HUES6 (cell line): ENCODE results near the gene MYO7B.
"Not testable (repeated sequence)": the region's sequence is repeated elsewhere in the genome, so short reads cannot be mapped to it uniquely, and the experiment has no call there.

ENCODE experiments used
- H3K27ac ChIP-seq: 2 replicates; pipeline ENCODE4 v1.7.0; 2013; ENCODE audit warnings: low read depth, mild to moderate bottlenecking, low read length, inconsistent platforms
- H3K27me3 ChIP-seq: 2 replicates; pipeline ENCODE4 v1.6.1; 2013; ENCODE audit warnings: low read length; ENCODE audit not compliant: control insufficient read depth, insufficient read depth
- H3K36me3 ChIP-seq: 2 replicates; pipeline ENCODE4 v1.6.1; 2013; ENCODE audit warnings: low read length; ENCODE audit not compliant: control insufficient read depth, insufficient read depth
- H3K4me1 ChIP-seq: 2 replicates; pipeline ENCODE4 v1.6.1; 2013; ENCODE audit warnings: low read length; ENCODE audit not compliant: control insufficient read depth, insufficient read depth
- H3K4me3 ChIP-seq: 2 replicates; pipeline ENCODE4 v1.5.1; 2013; ENCODE audit warnings: low read depth, low read length
- H3K9ac ChIP-seq: one replicate; pipeline ENCODE4 v1.6.1; 2013; ENCODE audit warnings: mild to moderate bottlenecking, low read length
- H3K9me3 ChIP-seq: 2 replicates; pipeline ENCODE4 v1.6.1; 2013; ENCODE audit warnings: low read depth, low read length; ENCODE audit not compliant: control insufficient read depth, insufficient read depth

The MYO7B gene

DNA sequence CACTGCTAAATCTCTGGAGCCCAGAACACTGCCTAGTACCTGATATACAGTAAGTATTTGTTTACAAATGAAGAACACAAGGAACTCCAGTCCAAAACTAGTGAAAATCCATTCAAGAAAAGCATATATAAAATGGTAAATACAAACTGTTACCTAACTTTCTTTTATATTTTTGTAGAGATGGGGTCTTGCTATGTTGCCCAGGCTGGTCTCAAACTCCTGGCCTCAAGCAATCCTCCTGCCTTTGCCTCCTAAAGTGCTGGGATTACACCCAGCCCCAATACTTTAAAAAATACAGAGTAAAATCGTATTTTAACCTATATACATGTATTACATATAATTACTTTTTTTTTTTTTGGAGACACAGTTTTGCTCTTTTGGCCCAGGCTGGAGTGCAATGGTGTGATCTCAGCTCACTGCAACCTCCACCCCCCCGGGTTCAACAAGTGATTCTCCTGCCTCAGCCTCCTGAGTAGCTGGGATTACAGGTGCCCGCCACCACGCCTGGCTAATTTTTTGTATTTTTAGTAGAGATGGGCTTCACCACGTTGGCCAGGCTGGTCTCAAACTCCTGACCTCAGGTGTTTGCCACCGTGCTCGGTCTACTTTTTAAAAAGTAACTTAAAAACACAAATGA, 11.2 kb upstream of the MYO7B start:
- H3K9ac ChIP-seq, H3K27me3 ChIP-seq, H3K9me3 ChIP-seq, H3K4me3 ChIP-seq, H3K27ac ChIP-seq: not testable (repeated sequence)
- Histone ChIP-seq H3K36me3 (peaks cover 43% of the 10 kb centered on the region), H3K4me1 (peaks cover 15% of the 10 kb centered on the region)

- H3K27ac ChIP-seq = peak overlapping the region; percentile 92
- peak overlapping the region; percentile 95 for H3K4me3 ChIP-seq
- peaks cover 9% of the 10 kb centered on the region for H3K9me3 ChIP-seq
- H3K9ac ChIP-seq = peak overlapping the region; percentile 96
- H3K36me3 ChIP-seq = peaks cover 30% of the 10 kb centered on the region
- H3K27me3 ChIP-seq = no peaks in the 10 kb centered on the region
- peaks cover 15% of the 10 kb centered on the region for H3K4me1 ChIP-seq
These were observed 9.8 kb upstream of the MYO7B start for GRCh38 chr2:127525691-127526131.

GRCh38 chr2:127526132-127527000, 9.1 kb upstream of the MYO7B start, which contains the start of gene IWS1:
TSS of gene IWS1 (minus strand) at chr2:127526489. CDS start at chr2:127526208, 281 bp downstream.
- peaks cover 15% of the 10 kb centered on the region for H3K4me1 ChIP-seq
- peaks cover 9% of the 10 kb centered on the region for H3K9me3 ChIP-seq
- peak within 1 kb of the TSS; percentile 92 for H3K27ac ChIP-seq
- no peaks in the 10 kb centered on the region for H3K27me3 ChIP-seq
- H3K36me3 ChIP-seq = peaks cover 25% of the 10 kb centered on the region
- H3K4me3 ChIP-seq = peak within 1 kb of the TSS; percentile 95
- H3K9ac ChIP-seq = peak within 1 kb of the TSS; percentile 96

DNA sequence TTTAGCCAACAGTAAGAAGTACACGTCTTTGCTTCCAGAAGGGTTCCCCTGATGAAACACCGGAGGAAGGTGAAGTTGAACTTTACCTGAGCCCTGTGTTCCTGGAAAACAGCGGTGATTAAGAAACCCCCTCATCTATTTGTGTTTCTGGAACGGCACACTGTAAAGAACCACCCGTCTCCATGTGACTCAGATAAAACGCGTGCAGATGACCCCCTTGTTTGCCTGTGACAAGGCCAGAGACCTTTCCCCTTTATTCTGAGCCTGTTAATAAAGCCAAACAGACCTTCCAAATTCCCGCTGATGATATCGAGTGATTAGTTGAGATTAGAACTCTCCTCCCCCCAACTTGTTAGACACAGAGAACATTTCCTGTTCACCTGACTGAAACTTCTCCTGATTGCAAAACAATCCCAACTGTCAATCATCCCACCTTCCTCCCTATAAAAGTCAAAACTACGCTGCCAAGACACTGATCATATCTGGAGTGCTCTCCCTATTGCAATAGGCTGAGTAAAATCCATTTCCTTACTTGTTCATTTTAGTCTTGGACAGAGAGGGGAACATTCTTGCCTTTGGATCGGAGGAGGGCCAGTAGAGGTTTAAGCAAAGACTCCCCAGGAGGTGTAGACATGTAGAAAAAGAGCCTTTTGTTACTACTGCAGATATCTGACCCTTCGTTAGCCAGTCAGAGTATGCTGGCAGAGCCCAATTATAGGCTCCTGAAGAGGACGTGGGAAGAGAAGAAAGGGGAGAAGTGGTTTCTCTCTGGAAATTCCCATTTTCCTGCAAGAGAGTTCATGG, 8.3 kb upstream of the MYO7B start:
- Histone ChIP-seq H3K36me3 (peaks cover 18% of the 10 kb centered on the region), H3K9ac (peak overlapping the region; percentile 96), H3K4me3 (peak overlapping the region; percentile 95)

GRCh38 chr2:127528487-127528886, 7.0 kb upstream of the MYO7B start:
- Histone ChIP-seq H3K27ac (no peak overlapping the region), H3K36me3 (peaks cover 5% of the 10 kb centered on the region), H3K4me3 (no peak overlapping the region), H3K9me3 (peaks cover 9% of the 10 kb centered on the region), H3K9ac (no peak overlapping the region), H3K4me1 (peaks cover 15% of the 10 kb centered on the region), H3K27me3 (peaks cover 7% of the 10 kb centered on the region; the same call in 1 of the 2 replicates)

More for the DNA sequence above, 8.3 kb upstream of the MYO7B start:
- peak overlapping the region; percentile 92 for H3K27ac ChIP-seq
- no peaks in the 10 kb centered on the region for H3K27me3 ChIP-seq
- H3K4me1 ChIP-seq = peaks cover 15% of the 10 kb centered on the region
- H3K9me3 ChIP-seq = peaks cover 9% of the 10 kb centered on the region

GRCh38 chr2:127529416-127529815, 6.1 kb upstream of the MYO7B start:
- H3K27ac ChIP-seq, H3K9ac ChIP-seq, H3K9me3 ChIP-seq, H3K4me3 ChIP-seq, H3K36me3 ChIP-seq: not testable (repeated sequence)
- H3K27me3 ChIP-seq = peaks cover 10% of the 10 kb centered on the region; the same call in 1 of the 2 replicates
- H3K4me1 ChIP-seq = peaks cover 15% of the 10 kb centered on the region

GRCh38 chr2:127530245-127531140, 5.0 kb upstream of the MYO7B start:
- Histone ChIP-seq H3K27ac (no peak overlapping the region), H3K9ac (no peak overlapping the region), H3K36me3 (no peaks in the 10 kb centered on the region), H3K4me3 (no peak overlapping the region), H3K4me1 (peaks cover 15% of the 10 kb centered on the region), H3K27me3 (peaks cover 10% of the 10 kb centered on the region; the same call in 1 of the 2 replicates), H3K9me3 (peaks cover 9% of the 10 kb centered on the region)

GRCh38 chr2:127531221-127531648, 4.2 kb upstream of the MYO7B start:
- H3K9me3 ChIP-seq = peaks cover 9% of the 10 kb centered on the region
- H3K9ac ChIP-seq = no peak overlapping the region
- H3K4me1 ChIP-seq = peaks cover 15% of the 10 kb centered on the region
- no peaks in the 10 kb centered on the region for H3K36me3 ChIP-seq
- H3K27me3 ChIP-seq = peaks cover 10% of the 10 kb centered on the region; the same call in 1 of the 2 replicates
- H3K4me3 ChIP-seq = no peak overlapping the region
- H3K27ac ChIP-seq = no peak overlapping the region

DNA sequence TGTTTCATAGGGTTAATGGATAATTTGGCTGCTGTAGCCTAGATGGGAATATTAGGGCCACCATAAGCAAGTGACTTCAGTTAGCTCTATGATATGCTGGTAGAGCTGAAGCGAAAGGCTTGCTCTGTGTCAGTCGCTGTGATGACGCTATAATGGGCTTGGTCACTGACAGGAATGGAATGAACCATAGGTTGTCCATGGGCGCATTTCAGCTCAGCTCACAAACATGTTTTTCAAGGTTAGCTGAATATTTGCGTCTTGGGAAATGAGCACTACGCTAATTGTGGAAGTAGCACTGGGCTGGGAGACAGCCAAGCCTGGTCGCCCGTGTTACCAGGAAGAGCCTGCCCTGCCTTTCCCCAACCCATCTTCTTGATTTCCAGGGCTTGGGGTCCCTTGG, 3.2 kb upstream of the MYO7B start:
- peaks cover 10% of the 10 kb centered on the region; the same call in 1 of the 2 replicates for H3K27me3 ChIP-seq
- no peak overlapping the region for H3K9ac ChIP-seq
- no peak overlapping the region for H3K4me3 ChIP-seq
- H3K9me3 ChIP-seq = peaks cover 9% of the 10 kb centered on the region
- H3K4me1 ChIP-seq = peaks cover 11% of the 10 kb centered on the region
- no peak overlapping the region for H3K27ac ChIP-seq
- no peaks in the 10 kb centered on the region for H3K36me3 ChIP-seq

DNA sequence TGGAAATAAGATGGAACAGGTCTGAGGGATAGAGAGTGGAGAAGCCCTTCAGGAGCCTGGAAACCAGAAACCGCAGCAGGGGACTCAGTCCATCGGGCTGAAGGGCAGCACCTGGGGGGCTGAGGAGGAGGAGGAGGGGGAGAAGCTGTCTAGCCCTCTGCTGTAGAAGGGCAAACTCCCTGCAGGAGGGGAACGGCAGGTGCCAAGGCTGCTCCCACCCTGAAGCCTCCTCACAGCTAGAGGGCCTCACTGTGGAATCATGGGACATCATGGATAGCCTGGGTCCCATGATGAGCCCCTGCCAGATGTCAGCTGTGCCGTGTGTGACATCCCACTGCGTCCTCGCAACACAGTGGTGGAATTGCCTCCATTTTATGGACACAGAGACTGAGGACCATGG, 435 bp downstream of the MYO7B start:
- Histone ChIP-seq H3K9me3 (no peaks in the 10 kb centered on the region), H3K4me3 (no peak overlapping the region), H3K27me3 (peaks cover 17% of the 10 kb centered on the region; the same call in 1 of the 2 replicates), H3K36me3 (no peaks in the 10 kb centered on the region), H3K9ac (no peak overlapping the region), H3K27ac (no peak overlapping the region), H3K4me1 (no peaks in the 10 kb centered on the region)
